Left forelimb (tissue), 1 donor: Measurements from ENCODE around the gene PRKCE.
A peak's percentile ranks its signal among the peaks of the same experiment; 100 is the strongest.

Experiments
- DNase-seq: peaks from one replicate; pipeline ENCODE4 v3.0.0-alpha.2; 2018; ENCODE audit warnings: low spot score

PRKCE gene

DNA sequence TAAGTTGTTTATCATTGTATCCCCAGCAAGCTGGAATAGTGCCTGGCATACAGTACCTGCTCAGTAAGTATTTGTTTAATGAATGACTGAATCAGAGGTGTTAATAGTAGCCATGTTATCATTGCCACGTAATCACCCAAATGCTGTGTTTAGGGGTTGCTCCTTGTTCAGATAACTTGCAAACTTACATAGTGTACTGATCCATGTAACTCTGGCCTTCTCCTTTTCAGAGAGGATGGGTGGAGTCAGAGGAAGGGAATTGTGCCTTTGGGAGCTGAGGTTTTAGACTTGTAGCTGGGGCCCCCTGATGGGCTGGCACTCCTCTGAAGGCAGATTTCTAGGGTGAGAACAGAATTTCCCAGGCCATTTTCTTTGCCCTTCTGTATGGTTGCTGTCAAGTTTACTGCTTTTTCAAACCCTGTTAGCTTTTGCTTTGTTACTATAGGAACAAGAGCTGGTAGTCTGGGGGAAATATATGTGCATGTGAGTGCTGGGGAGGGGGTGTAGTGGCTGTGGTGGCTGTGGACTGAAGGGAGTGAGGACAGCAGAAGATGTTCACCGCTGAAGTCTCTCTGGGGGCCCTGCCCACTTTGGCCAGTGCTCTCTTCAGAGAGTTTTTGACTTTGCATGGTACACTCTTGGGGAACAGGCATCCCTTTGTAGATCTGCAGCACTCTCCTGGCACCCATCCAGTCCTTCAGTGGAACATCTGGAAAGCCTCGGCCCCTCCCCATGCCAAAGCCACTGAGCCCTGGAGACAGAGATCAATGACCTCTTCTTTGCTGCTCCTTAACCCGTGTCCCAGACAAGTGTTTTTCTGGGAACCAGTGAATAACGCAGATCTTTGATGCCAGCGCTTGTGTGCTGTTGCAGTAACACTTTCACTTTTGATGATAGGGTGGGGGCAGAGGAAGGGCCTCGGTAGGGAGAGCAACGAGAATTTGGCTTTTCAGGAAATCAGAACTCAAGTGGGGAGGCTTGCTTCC, 209.0 kb downstream of the PRKCE start:
- DNase-seq, result peak; percentile 77

DNA sequence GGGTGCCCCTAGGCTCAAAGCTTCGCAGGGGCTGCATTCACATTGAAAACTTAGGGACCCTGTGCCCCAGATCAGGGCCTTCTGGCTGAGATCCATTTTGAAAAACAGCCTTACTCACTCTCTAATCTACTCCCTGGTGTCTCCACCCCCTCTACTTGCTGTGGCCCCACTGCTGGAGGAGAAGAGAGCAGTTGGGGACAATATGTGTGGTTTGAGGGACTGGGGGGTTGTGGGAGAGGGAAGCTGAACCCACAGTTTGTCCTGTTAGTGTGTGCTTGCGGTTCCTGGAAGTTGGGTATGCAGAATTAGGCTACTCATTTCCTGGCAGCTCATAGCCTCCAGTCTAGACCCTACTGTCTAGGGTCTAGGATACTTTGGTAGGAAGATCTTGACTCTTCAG, 211.4 kb downstream of the PRKCE start:
- peak; percentile 49 for DNase-seq

DNA sequence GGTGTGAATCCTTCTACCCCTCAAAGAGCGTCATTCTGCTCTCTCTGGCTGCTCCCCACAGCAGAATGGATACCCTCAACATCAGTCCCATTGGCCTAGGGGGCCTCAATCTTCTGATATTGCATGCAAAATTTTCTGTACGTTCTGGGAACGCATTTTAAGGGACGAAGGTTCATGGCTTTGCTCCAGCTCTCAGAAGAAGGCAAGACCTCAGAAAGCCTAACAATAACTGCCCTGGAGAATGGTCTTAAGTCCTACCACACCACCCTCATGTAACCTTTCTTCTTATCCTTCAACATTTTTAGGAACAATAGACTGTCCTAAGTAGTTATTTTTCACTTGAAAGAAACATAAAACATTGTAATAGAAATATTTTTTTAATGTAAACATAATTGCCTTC, 212.6 kb downstream of the PRKCE start:
- DNase-seq, result peak; percentile 23

DNA sequence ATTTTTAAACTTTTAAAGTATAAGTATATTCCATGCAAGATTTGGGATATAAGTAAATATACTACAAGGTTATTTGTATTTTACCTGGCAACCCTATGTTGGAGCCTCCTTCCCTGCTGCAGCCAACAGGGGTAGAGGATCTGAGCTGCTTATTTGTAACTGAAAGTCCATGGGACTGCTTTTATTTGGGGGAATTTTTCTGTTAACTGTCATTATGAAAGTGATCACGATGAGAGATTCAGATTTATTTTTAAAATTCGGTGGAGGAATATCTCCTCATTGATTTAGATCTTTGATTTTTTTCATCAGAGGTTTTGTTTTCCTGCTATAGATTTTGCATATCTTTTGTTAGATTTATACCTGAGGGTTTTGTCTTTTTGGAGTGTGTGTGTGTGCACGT, 215.9 kb downstream of the PRKCE start:
- DNase-seq, result no peak

DNA sequence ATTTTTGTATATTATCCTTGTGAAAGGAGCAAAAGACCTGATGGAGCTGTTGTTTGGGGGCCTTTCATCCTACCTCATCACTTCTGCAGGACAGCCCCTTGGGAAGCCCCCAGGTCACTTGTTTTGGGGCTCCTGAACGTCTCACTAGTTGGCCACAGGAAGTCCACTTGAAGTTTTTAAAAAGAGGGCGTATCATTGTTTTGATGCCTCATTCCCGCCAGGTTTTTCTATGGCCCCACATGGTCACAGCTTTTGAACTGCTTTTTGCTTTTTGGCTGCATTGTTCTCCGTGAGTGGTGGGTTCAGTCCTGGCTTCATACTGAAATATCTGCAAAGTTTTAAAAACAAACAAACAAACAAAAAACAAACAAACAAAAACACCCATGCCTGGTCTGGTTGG, 216.3 kb downstream of the PRKCE start:
- no peak for DNase-seq

DNA sequence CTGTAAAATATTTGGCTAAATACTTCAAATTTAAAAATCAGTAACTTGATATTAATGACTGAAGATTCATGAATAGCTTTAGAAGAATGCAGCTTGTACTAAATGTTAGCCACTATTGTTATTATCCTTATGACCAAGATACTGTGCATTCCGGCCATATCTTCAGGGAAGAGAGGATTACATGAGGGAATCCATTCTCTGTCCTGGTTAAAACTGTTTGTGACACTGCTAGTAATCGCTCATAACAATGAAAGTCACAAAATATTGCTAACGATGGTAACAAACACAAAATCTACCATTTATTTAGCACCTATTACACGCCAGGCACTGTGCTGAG, 217.7 kb downstream of the PRKCE start:
- no peak for DNase-seq

DNA sequence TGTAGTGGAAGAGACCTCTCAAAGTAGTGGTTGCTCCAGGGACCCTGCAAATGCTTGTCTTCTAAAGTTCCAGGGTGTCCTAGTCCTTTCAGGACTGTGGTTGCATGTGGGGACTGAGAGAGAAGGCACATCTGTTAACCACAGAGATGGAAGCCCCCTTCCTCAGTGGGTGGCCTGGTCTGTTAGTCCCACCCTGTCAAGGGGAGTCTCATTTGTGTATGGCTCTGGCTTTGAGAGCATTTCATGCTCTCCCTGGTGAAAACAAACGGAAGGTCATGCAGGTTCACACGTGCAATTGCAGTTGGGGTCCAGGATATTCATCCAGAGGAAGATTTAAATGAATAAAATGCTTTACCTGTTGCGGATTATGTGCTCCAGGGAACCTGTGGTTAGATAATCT, 219.6 kb downstream of the PRKCE start:
- peak; percentile 31 for DNase-seq

DNA sequence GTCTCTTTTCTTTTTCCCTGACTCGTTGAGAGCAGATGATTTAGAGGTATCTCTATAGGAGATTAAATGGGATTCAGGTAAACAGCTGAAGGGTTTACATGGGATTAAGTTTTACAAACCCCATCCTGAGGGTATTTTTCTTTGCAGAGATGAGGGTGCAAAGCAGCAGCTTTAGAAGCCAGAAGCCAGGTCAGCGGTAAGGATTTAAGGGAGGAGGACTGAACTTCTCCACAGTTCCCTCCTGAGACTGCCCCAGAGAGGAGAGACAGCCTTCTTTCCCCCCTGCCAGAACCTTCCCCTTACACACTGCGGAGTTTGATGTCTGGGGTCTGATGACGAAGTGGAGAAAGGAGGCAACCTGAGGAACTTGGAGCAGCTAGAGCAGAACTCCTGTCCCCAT, 220.1 kb downstream of the PRKCE start:
- no peak for DNase-seq

DNA sequence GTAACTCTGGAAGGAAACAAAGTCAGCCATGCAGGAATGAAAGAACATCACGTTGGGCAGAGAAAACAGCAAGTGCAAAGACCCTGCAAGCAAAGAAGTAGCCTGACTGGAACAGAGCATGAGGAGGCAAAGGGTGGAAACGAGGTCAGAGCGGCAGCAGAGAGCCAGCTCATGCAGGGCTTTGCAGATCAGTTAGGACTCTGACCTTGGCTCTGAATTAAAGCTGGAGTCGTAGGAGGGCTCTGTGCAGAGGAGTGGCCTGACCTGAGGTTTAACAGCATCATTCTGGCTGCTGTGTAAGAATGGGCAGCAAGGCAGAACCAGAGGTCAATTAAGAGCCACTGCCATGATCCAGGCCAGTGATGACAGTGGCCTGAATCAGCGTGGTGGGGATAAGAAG, 220.7 kb downstream of the PRKCE start:
- DNase-seq, result no peak

DNA sequence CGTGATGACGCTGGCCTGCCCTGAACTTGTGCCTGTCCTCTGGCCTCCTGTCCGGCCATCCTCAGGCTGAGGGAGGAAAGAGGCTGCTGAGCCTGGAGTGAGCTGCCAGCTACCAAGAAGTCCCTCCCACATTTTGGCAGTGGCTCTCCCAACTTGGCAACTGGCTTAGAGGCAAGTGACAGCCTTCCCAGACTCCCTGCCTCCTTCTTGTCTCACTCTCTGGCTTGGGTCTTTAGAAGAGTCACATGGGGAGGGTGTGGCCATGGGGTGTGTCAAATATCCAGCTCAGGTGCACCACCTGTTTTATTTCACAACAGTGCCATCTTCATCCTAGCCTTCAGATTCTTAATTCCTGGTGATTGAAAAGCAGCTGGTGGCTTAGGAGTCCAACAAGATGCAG, 222.9 kb downstream of the PRKCE start:
- DNase-seq, result peak; percentile 66

DNA sequence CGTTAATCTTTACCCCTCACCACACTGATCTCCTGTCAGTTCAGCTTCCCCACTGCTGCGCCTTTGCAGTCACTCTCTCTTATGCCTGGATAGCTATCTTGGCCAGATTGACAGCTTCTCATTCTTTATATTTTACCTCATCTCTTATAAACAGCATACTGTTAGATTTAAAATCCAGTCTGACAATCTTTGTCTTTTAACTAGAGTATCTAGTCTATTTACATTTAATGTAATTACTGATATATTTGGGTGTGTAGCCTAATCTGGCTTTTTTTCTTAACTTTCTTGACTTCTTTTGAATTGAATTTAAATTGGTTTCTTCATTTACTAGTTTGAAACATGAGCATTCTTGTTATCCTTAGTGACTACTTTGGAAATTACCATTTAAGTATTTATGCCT, 225.1 kb downstream of the PRKCE start:
- no peak for DNase-seq

DNA sequence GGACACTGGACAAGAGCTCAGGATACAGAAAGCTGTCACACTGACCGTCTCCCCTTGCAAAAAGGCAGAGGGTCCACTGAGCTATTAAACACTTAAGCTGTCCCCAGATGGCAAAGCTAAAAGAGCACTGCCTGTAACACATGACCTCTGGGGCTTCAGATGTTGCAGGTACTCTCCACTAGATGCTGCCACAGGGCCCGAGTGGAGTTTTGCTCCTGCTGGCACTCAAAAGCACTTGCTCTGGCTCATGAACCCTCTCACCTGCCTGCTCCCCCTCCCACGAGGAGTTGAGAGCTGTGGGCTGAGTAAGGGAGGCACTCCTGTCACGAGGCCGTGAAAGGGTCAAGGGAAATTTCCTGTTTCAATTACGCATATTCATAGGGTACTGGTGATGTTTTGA, 227.9 kb downstream of the PRKCE start:
- DNase-seq, result no peak

DNA sequence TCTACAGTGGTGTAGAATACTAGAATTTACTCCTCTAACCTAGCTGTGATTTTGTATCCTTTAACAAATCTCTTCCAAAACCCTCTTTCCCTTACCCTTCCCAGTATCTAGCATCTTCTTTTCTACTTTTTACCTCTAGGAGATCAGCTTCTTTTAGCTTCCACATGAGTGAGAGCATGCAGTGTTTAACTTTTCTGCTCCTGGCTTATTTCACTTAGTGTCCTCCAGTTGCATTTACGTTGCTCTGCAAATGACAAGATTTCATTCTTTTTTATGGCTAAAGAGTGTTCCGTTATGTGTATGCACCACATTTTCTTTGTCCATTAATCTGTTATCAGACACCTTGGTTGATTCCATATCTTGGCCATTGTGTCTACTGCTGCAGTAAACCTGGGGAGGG, 228.5 kb downstream of the PRKCE start:
- DNase-seq, result no peak

DNA sequence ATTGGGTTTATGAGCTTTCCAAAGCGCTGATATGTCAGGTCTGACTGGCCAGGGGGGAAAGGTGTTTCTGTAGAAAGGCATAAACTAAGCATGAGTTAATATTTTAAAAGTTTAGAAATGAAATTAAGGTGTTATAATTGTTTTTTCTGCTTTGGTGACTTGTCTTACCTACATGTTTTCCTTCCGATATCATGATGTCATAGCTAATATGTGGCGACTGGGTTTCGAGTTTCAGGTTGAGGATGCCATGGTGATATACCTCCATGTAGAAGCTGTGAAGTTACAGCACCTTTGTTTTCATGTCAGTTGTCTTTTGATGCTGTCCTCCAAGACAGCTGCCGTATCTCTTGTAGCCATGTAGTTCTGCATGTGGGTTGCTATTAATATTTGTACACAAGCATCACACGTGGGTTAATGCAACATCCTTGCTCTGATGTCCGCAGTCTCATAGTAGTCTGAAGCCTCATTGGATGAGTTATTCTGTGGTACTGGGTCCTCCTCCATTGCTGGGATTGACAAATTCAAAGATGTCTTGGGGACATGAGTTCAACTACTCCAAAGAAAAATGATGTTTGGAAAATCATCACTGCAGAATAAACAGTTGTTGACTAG, 230.6 kb downstream of the PRKCE start:
- DNase-seq, result no peak

DNA sequence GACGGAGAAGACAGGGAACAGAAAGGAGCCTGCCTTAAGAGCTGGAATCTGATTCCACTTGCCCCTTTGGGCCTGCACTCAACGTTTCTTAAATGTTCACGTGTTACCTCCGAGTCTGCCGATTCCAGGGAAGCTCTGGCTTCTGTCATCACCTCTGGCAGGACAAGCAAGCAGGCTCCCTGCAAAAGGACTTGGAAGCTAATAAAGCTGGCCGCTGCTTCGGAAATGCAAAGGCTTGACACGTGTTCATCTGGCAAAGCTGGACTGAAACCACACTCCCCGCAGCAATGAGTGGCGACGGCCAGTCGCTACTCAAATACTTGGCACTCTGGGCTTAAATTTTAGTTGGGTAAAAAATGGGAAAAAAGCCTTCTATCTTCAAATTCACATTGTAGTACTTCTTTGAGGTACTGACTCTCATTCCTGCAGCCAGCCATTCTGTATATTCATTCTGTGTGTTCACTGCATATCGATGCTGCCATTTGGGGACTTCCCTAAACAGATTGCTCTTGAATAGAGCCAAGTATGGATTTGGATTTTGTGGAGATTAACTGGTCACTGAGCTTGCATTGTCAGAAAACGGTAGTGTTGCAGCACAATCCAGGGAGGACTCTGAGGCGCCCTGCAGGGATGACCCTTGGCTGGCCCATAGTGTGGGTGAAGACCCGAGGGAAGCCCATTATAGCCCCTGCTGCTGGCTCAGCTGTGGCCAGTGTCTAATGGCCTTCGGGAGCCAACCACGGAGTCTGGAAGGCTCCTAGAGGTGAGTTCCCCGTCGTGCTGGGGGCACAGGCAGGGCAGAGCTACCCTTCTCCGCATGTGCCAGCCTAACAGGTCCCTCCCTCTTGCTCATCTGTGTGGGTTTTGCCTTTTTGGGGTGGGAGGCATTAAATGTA, 231.5 kb downstream of the PRKCE start:
- peak; percentile 76 for DNase-seq

DNA sequence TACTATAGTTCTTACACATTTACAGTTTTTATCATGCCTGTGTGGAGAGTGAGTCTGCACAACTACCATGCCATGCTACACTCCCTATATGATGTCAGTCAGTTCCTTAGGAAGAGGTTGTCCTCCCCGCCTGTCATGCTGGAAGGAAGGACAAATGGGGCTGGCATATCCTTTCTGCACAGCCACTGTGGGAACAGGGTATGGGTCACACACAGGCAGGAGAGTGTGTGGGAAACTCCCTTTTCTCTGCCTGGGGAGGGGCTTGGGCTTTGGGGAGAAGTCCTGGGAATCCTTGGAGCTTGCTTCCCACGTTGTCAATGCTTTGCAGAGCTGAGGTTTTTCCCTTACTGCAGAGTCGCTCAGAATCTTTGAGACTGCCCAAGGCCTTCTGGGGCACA, 232.1 kb downstream of the PRKCE start:
- peak; percentile 61 for DNase-seq

DNA sequence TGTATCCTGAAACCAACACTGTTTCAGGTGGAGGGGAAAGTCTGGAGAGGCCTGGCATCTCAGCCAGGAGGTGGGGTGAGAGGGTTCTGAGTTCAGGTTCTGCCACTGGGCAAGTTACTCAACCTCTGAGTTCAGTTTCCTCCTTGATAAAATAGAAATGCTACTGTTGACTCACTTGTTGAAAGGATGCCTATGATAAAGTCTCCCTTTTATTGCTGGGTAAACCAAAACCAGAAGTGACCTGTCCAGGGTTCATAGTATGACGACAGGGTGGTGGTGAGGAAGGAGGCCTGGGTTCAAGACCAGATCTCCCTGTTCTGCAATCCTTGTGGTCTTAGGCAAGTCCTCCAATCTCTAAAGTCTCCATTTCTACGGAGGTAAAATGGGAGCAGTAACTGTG, 232.7 kb downstream of the PRKCE start:
- DNase-seq, result no peak

DNA sequence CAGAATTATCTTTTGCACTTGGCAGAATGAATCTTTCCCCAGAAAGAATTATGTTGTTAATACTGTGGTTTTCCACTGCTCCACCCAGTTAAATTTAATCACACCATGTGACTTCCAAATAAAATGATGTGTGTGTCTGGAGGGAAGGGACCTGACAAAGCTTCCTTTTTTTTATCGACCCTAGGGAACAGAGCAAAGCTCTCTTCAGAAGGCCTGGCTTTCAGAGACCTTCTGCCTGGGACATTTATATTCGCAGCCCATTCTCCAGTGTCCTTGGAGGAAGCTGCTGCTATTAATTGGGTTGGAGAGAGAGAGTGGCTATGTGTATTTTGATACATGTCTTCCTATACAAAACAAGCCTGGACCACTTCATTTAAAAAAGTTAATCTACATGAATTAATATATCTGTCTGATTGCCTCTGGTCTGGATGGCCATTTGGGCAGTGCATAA, 233.7 kb downstream of the PRKCE start:
- DNase-seq, result no peak

DNA sequence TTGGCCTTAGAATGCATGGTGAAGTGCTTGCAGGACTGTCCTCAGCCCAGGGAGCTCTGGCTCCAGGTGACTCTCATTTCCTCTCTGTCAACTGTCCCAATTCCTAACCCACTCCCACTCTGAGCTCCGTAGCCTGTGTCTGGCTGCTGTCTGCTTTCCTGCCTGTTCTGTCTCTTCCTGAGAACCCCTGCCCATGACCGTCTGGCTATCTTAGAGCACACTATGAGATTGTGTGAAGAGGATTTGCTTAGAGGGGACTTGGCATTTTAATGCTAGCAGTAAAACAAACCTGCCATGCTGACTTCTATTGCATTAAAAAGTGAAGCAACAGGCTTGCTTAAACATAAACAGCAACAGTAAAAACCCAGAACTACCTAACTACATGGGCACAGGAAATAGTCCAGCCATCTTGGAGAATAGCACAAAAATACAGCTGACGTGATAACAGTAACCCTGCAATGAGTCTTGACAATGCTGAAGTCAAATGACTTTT, 234.7 kb downstream of the PRKCE start:
- DNase-seq, result peak; percentile 59

DNA sequence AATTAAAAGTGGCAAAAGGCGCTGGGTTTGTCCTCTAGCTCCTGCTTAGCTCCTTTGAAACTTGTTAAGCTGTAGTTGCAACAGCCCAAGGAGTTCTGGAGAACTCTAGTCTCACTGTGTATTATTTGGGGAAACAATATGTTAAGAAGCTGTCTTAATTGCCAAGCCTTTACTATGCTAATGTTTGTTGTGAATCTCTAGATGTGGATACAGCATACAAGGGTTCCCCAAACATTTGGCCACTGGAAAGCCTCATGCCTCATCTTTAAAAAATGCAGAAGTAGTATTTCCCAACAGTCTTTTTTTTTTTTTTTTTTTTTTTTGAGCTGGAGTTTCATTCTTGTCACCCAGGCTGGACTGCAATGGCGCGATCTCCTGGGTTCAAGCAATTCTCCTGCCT, 236.7 kb downstream of the PRKCE start:
- DNase-seq, result no peak

DNA sequence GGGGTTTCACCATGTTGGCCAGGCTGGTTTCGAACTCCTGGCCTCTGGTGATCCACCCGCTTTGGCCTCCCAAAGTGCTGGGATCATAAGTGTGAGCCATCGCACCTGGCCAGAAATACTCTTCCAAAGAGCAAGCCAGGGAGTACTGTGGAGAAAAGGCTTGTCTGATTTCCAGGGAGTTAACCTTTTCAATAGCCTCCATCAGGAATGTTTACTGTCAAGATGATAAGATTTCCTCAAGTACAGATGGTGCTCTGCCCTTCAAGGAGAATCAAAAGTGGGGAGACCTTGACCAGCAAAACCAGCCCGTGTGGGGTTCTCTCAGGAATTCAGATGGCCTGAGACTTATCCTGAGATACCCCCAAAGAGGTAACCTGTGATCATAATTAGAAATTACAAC, 237.2 kb downstream of the PRKCE start:
- no peak for DNase-seq

DNA sequence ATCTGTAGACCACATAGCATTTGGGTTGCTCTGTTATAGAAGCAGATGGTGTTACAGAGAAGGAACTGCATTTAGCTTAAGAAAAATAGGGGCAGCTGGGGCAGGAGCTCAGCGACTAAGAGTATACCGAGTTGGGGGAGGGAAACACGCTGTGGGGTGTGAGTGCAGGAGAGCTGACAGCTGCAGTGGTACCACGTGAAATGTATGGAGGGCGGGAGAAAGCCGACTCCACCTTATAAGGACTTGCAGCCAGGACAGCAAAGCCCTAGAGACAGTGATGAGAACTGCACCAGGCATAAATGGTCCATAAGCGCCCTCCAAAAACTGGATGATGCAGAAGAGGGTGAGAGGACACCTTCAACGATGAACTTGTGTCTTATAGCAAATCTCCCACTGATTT, 237.6 kb downstream of the PRKCE start:
- no peak for DNase-seq
